H1 (cell line): Measurements from ENCODE around the gene DPF3. TPM values are rescaled to one million over a fixed set of nuclear protein-coding genes. Genes with fewer than 3 reads are reported as not detected.

Experiments
- CTCF ChIA-PET: fragments of 300-600 bp; sonication (Branson Sonifier 250); formaldehyde crosslinking; loops from one replicate; lab custom pipeline; 2021; ENCODE audit not compliant: partially characterized antibody; lab: Charles Lee
- POLR2A ChIA-PET: fragments of 300-600 bp; sonication (Branson Sonifier 250); formaldehyde crosslinking; loops from one replicate; lab custom pipeline; 2021; ENCODE audit warnings: inconsistent platforms; ENCODE audit not compliant: partially characterized antibody; lab: Charles Lee
- DNase-seq, 2 experiments: peaks; one replicate each; pipeline versions ENCODE4 v3.0.0 to v3.0.0-alpha.2; 2010 to 2022; ENCODE audit warnings: low spot score in 2 of 2, low read depth in 1 of 2, mixed read lengths in 1 of 2
- FAIRE-seq: peaks from 2 replicates; lab custom pipeline; 2011; peaks lifted over from hg19 to GRCh38; lab: Jason Lieb, UNC
- H2AFZ ChIP-seq: 2 replicates; pipeline ENCODE4 v1.8.1; 2012; ENCODE audit warnings: low read length, inconsistent platforms
- H2AK5ac ChIP-seq: 2 replicates; pipeline ENCODE4 v1.6.1; 2013; ENCODE audit warnings: low read depth, low read length
- H2BK120ac ChIP-seq: replicated peaks from 2 replicates; pipeline ENCODE3; 2013; ENCODE audit warnings: low read depth, low read length, inconsistent platforms
- H2BK12ac ChIP-seq: 2 replicates; pipeline ENCODE4 v1.6.1; 2013; ENCODE audit warnings: low read depth, low read length
- H2BK15ac ChIP-seq: 2 replicates; pipeline ENCODE4 v1.6.1; 2013; ENCODE audit warnings: low read length
- H2BK20ac ChIP-seq: 2 replicates; pipeline ENCODE4 v1.6.1; 2013; ENCODE audit warnings: low read length
- H2BK5ac ChIP-seq: 2 replicates; pipeline ENCODE4 v1.6.1; 2013; ENCODE audit warnings: low read depth, low read length
- H3K14ac ChIP-seq: 2 replicates; pipeline ENCODE4 v1.6.1; 2013; ENCODE audit warnings: inconsistent platforms; ENCODE audit not compliant: insufficient read length
- H3K18ac ChIP-seq: 2 replicates; pipeline ENCODE4 v1.6.1; 2013; ENCODE audit warnings: low read length; ENCODE audit errors: extremely low read depth
- H3K23ac ChIP-seq: 2 replicates; pipeline ENCODE4 v1.6.1; 2013; ENCODE audit warnings: inconsistent platforms; ENCODE audit not compliant: insufficient read length
- H3K23me2 ChIP-seq: 2 replicates; pipeline ENCODE4 v1.6.1; 2013; ENCODE audit warnings: low read depth, low read length
- H3K27ac ChIP-seq: 2 replicates; pipeline ENCODE4 v1.6.1; 2011; ENCODE audit warnings: low read depth, low read length, inconsistent platforms
- H3K27me3 ChIP-seq, 4 experiments: replicated peaks in 1 of 4; 1 replicate in 1 of 4; 2 replicates in 3 of 4; pipeline versions ENCODE4 v1.6.1 to v1.8.1; 2011 to 2013; ENCODE audit warnings: low read length in 3 of 4, mild to moderate bottlenecking in 3 of 4, inconsistent platforms in 2 of 4, mixed read lengths in 2 of 4, moderate library complexity in 1 of 4; ENCODE audit not compliant: control insufficient read depth in 3 of 4, insufficient read depth in 3 of 4; ENCODE audit errors: extremely low read depth in 1 of 4
- H3K36me3 ChIP-seq, 4 experiments: 2 replicates each; pipeline versions ENCODE4 v1.6.1 to v1.8.1; 2011 to 2013; ENCODE audit warnings: mild to moderate bottlenecking in 4 of 4, low read length in 3 of 4, moderate library complexity in 2 of 4, control low read depth in 1 of 4, inconsistent platforms in 1 of 4; ENCODE audit not compliant: insufficient read depth in 4 of 4, control insufficient read depth in 2 of 4
- H3K4ac ChIP-seq: replicated peaks from 2 replicates; pipeline ENCODE3; 2013; ENCODE audit warnings: low read length, low read depth, mixed read lengths, inconsistent platforms; ENCODE audit not compliant: insufficient read length
- H3K4me1 ChIP-seq, 4 experiments: replicated peaks in 1 of 4; 1 replicate in 1 of 4; 2 replicates in 3 of 4; pipeline versions ENCODE4 v1.6.1 to v1.8.1; 2011 to 2013; ENCODE audit warnings: low read length in 3 of 4, inconsistent platforms in 2 of 4, mixed read lengths in 1 of 4; ENCODE audit not compliant: insufficient read depth in 4 of 4, control insufficient read depth in 3 of 4
- H3K4me2 ChIP-seq, 2 experiments: 2 replicates each; pipeline versions ENCODE4 v1.6.1 to v1.8.1; 2011 to 2013; ENCODE audit warnings: low read depth in 2 of 2, low read length in 2 of 2, control low read depth in 1 of 2, inconsistent platforms in 1 of 2, mild to moderate bottlenecking in 1 of 2; ENCODE audit not compliant: insufficient read depth in 1 of 2
- H3K4me3 ChIP-seq, 4 experiments: fragments of 200-600, 300-600 bp in 1 of 4; sonication (generic), shearing (Covaris generic), sonication (Bioruptor Twin) in 1 of 4; 2 replicates each; pipeline versions ENCODE4 v1.5.1 to v1.8.1; 2011 to 2016; ENCODE audit warnings: low read length in 4 of 4, low read depth in 3 of 4, control low read depth in 2 of 4, inconsistent platforms in 2 of 4, mild to moderate bottlenecking in 2 of 4, mixed read lengths in 1 of 4, moderate library complexity in 1 of 4; ENCODE audit not compliant: insufficient read depth in 2 of 4; ENCODE audit errors: extremely low read depth in 1 of 4
- H3K56ac ChIP-seq: replicated peaks from 2 replicates; pipeline ENCODE3; 2013; ENCODE audit warnings: low read depth, mild to moderate bottlenecking, mixed read lengths, low read length, inconsistent platforms; ENCODE audit not compliant: insufficient read length
- H3K79me1 ChIP-seq: 2 replicates; pipeline ENCODE4 v1.6.1; 2013; ENCODE audit warnings: low read depth, low read length, control low read depth
- H3K79me2 ChIP-seq, 2 experiments: 2 replicates each; pipeline versions ENCODE4 v1.6.1 to v1.8.1; 2012 to 2013; ENCODE audit warnings: low read length in 2 of 2, mild to moderate bottlenecking in 2 of 2, inconsistent platforms in 1 of 2; ENCODE audit not compliant: insufficient read depth in 2 of 2, control insufficient read depth in 1 of 2
- H3K9ac ChIP-seq, 4 experiments: replicated peaks in 1 of 4; 1 replicate in 1 of 4; 2 replicates in 3 of 4; pipeline versions ENCODE4 v1.6.1 to v1.8.1; 2011 to 2013; ENCODE audit warnings: low read depth in 3 of 4, low read length in 3 of 4, control low read depth in 2 of 4, mild to moderate bottlenecking in 2 of 4, moderate library complexity in 2 of 4, inconsistent platforms in 1 of 4; ENCODE audit errors: extremely low read depth in 1 of 4
- H3K9me3 ChIP-seq, 2 experiments: 2 replicates each; pipeline versions ENCODE4 v1.6.1 to v1.8.1; 2012 to 2013; ENCODE audit warnings: mild to moderate bottlenecking in 2 of 2, moderate library complexity in 2 of 2, control low read depth in 1 of 2, inconsistent platforms in 1 of 2, low read depth in 1 of 2, low read length in 1 of 2, mixed read lengths in 1 of 2; ENCODE audit not compliant: insufficient read depth in 2 of 2
- H4K20me1 ChIP-seq, 2 experiments: replicated peaks in 1 of 2; 2 replicates each; pipeline versions ENCODE3 to v1.8.1; 2011 to 2013; ENCODE audit warnings: inconsistent platforms in 2 of 2, low read length in 2 of 2, mild to moderate bottlenecking in 1 of 2; ENCODE audit not compliant: insufficient read depth in 2 of 2, control insufficient read depth in 1 of 2
- H4K5ac ChIP-seq: 2 replicates; pipeline ENCODE4 v1.6.1; 2013; ENCODE audit warnings: low read length, low read depth, mixed read lengths, inconsistent platforms; ENCODE audit not compliant: insufficient read length
- H4K8ac ChIP-seq: 2 replicates; pipeline ENCODE4 v1.8.0; 2013; ENCODE audit warnings: mild to moderate bottlenecking, moderate library complexity, low read length, inconsistent platforms; ENCODE audit not compliant: insufficient read depth; ENCODE audit errors: extremely low read depth
- H4K91ac ChIP-seq: replicated peaks from 2 replicates; pipeline ENCODE3; 2013; ENCODE audit warnings: low read length, mixed read lengths, inconsistent platforms; ENCODE audit not compliant: insufficient read length
- GTF2F1 ChIP-seq: IDR thresholded peaks from 2 replicates; pipeline ENCODE4 v1.6.1; 2012; ENCODE audit warnings: low read depth, low read length, improper control_type of control experiment, borderline replicate concordance
- KDM4A ChIP-seq: IDR thresholded peaks from one replicate; pipeline ENCODE4 v1.7.1; 2012; ENCODE audit warnings: low read depth, mild to moderate bottlenecking, moderate library complexity, low read length, inconsistent platforms; ENCODE audit not compliant: severe bottlenecking
- POLR2AphosphoS5 ChIP-seq: IDR thresholded peaks from 2 replicates; pipeline ENCODE4 v1.6.1; 2011; ENCODE audit warnings: low read depth, low read length
- RBBP5 ChIP-seq: IDR thresholded peaks from 2 replicates; pipeline ENCODE4 v1.7.1; 2012; ENCODE audit warnings: low read depth, mild to moderate bottlenecking, inconsistent platforms, low read length, moderate library complexity, borderline replicate concordance
- SIN3A ChIP-seq, 2 experiments: IDR thresholded peaks in 1 of 2; conservative IDR thresholded peaks in 1 of 2; 2 replicates each; pipeline ENCODE4 v1.6.1; 2011 to 2012; ENCODE audit warnings: low read length in 2 of 2, improper control_type of control experiment in 1 of 2, low read depth in 1 of 2, mild to moderate bottlenecking in 1 of 2
- SP2 ChIP-seq: IDR thresholded peaks from 2 replicates; pipeline ENCODE4 v1.6.1; 2012; ENCODE audit warnings: mild to moderate bottlenecking, low read length, inconsistent platforms
- TAF7 ChIP-seq: optimal IDR thresholded peaks from 2 replicates; pipeline ENCODE3; 2011; ENCODE audit warnings: low read depth, mild to moderate bottlenecking, inconsistent platforms, low read length, moderate library complexity, borderline replicate concordance
- TEAD4 ChIP-seq: IDR thresholded peaks from 2 replicates; pipeline ENCODE4 v1.6.1; 2012; ENCODE audit warnings: low read depth, low read length, inconsistent platforms, mixed read lengths
- WGBS, 2 experiments: shearing (Covaris generic) in 1 of 2; methylation state at CpG; one replicate each; pipeline versions ENCODE4 v1.1.6 to v1.1.7; 2013 to 2015; ENCODE audit warnings: low lambda C conversion rate in 2 of 2, mixed read lengths in 2 of 2, inconsistent platforms in 1 of 2, low coverage in 1 of 2, missing lambda C conversion rate in 1 of 2; ENCODE audit not compliant: insufficient replicate concordance in 2 of 2, insufficient coverage in 1 of 2, insufficient read length in 1 of 2; ENCODE audit errors: extremely low coverage in 1 of 2, missing lambda C conversion rate in 1 of 2; 5-methylcytosine and 5-hydroxymethylcytosine counted together
- polyA plus RNA-seq, 7 experiments: library from polyadenylated mRNA; depleted of rRNA in 3 of 7; stranded (reverse) in 5 of 7; unstranded in 2 of 7; fragments of >200 nt in 5 of 7; fragments of 200-250 nt in 2 of 7; gene quantifications; 1 replicate in 5 of 7; 2 replicates in 1 of 7; 4 replicates in 1 of 7; pipeline versions ENCODE4 v1.2.1 to v1.2.3, GENCODE V29; 2011 to 2013; ENCODE audit warnings: missing spikeins in 2 of 7, mixed read lengths in 2 of 7
- total RNA-seq: library from RNA; stranded (reverse); fragmentation: NEBNext Ultra II Directional; extraction: Animal tissue kit (Norgen Biotek cat#: 25700); gene quantifications from 2 replicates; pipeline ENCODE4 v1.2.1, GENCODE V29; 2021
- TF ChIP-seq, protein P1 (sequence below): IDR thresholded peaks from 2 replicates; pipeline ENCODE4 v1.6.1; 2012; ENCODE audit warnings: inconsistent platforms
- TF ChIP-seq, protein P2 (sequence below): IDR thresholded peaks from 2 replicates; pipeline ENCODE4 v1.6.1; 2012; ENCODE audit warnings: inconsistent platforms

The DPF3 gene
- total and polyA plus RNA-seq, 2 of the 8 experiments (the other 6 are each of a cell fraction or from before 2014, with no cell fraction given) = 0.19 TPM; not detected in 1

DNA sequence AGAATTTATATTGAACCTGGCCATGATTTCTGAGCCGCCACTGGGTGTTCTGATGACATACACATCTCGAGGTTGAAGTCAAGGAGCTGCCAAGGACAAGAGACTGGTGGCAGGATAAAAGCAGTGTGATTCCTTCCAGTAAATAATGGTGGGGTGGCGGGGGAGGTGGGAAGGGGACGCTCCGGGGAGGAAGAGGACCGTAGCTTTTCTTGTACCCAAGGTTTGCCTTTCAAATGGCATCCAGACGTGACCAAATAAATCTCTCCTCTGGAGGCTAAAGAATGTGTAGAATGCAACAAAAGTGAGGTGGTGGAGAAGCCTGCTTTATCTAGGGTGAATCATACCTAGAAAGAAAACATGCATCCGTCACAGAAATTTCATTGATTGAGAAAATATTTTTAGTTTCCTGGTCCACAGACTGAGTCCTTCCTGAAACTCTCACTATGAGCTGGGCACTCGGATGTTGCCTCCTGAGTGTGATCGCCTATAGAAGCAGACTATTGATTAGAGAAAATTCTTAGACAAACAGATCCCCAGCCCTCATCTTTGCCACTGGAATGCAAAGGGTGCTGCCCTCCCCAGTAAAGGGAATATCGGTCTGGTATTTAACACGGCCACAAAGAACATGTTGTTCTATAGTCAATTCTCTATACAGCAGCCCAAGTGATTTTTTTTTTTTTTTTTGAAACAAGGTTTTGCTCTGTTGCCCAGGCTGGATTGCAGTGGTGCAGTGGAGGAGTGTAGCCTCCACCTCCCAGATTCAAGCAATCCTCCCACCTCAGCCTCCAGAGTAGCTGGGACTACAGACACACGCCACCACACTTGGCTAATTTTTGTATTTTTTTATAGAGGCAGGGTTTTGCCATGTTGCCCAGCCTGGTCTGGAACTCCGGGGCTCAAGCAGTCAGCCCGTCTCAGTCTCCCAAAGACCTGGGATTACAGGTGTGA lies 112.1 kb downstream of the DPF3 start:
- H3K23ac ChIP-seq = no peak overlapping the region
- no peak overlapping the region for H3K56ac ChIP-seq
- H4K20me1 ChIP-seq = no peaks in the 10 kb centered on the region
- H3K18ac ChIP-seq = no peak overlapping the region
- H4K5ac ChIP-seq = no peak overlapping the region
- no peak overlapping the region for H2BK20ac ChIP-seq
- POLR2A ChIA-PET = interaction anchor here (1.3 kb wide), 1 partner anchor 12 kb away, joined by 3 read pairs; no protein-coding TSS in a partner anchor
- no peak overlapping the region for H3K4me3 ChIP-seq
- H3K9me3 ChIP-seq = peaks cover 5 to 9% of the 10 kb centered on the region in 2 experiments; a peak in 3 of 4 replicates
- no peaks in the 10 kb centered on the region for H3K79me1 ChIP-seq
- H3K79me2 ChIP-seq = no peaks in the 10 kb centered on the region
- no peak overlapping the region for H3K4me2 ChIP-seq
- H4K91ac ChIP-seq = no peak overlapping the region
- H2BK5ac ChIP-seq = no peak overlapping the region
- no peak overlapping the region for H2BK12ac ChIP-seq
- no peak overlapping the region for H2BK15ac ChIP-seq
- no peak for FAIRE-seq
- H2AFZ ChIP-seq = no peak overlapping the region
- no peaks in the 10 kb centered on the region for H3K27me3 ChIP-seq
- no peak overlapping the region for H3K27ac ChIP-seq
- H3K4ac ChIP-seq = no peak overlapping the region
- no peak overlapping the region for H3K9ac ChIP-seq
- H2BK120ac ChIP-seq = no peak overlapping the region
- peak in 1 of 2 experiments; percentile 20 for DNase-seq
- no peak overlapping the region for H4K8ac ChIP-seq
- CTCF ChIA-PET = interaction anchor here (0.6 to 1.9 kb wide), 3 partner anchors 9 to 122 kb away, joined by 3 to 5 read pairs (median 3); no protein-coding TSS in a partner anchor
- H3K4me1 ChIP-seq = no peaks in the 10 kb centered on the region; a peak in 1 of 7 replicates
- no peaks in the 10 kb centered on the region for H3K23me2 ChIP-seq
- no peak overlapping the region for H3K14ac ChIP-seq
- no peak overlapping the region for H2AK5ac ChIP-seq
- H3K36me3 ChIP-seq = no peaks in the 10 kb centered on the region
- WGBS, 2 experiments = 86% methylated on average over 12 of the region's 15 CpGs; no CpG with 5 or more reads in 1 of the 2 experiments
- TF ChIP-seq, protein P1, sequence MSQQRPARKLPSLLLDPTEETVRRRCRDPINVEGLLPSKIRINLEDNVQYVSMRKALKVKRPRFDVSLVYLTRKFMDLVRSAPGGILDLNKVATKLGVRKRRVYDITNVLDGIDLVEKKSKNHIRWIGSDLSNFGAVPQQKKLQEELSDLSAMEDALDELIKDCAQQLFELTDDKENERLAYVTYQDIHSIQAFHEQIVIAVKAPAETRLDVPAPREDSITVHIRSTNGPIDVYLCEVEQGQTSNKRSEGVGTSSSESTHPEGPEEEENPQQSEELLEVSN = no peak
- TF ChIP-seq, protein P2, sequence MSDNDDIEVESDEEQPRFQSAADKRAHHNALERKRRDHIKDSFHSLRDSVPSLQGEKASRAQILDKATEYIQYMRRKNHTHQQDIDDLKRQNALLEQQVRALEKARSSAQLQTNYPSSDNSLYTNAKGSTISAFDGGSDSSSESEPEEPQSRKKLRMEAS = no peak
- no peak for TF ChIP-seq SP2
- TF ChIP-seq RBBP5 = no peak
- TF ChIP-seq SIN3A (conservative IDR thresholded peaks at IDR 0.05 in 1 of 2, IDR thresholded peaks at IDR 0.05 in 1 of 2; ENCODE audit: low read depth in 1 of 2, low read length in 2 of 2) = no peak
- TF ChIP-seq POLR2AphosphoS5 = no peak
- no peak for TF ChIP-seq GTF2F1
- no peak for TF ChIP-seq TEAD4
- TF ChIP-seq TAF7 = no peak
- TF ChIP-seq KDM4A = no peak
